Left ventricle myocardium inferior (tissue), 1 donor: Measurements from ENCODE around the gene COLEC11. TPM values are rescaled to one million over a fixed set of nuclear protein-coding genes. Genes with fewer than 3 reads are reported as not detected.

Experiments
- DNase-seq: peaks from one replicate; pipeline ENCODE4 v3.0.0-alpha.2; 2020
- H3K27ac ChIP-seq: fragments of 200-600 bp; replicated peaks from 2 replicates; pipeline ENCODE4 v1.8.0; 2021
- H3K27me3 ChIP-seq: fragments of 200-600 bp; 2 replicates; pipeline ENCODE4 v1.8.0; 2021; ENCODE audit warnings: low read depth
- H3K36me3 ChIP-seq: fragments of 200-600 bp; 2 replicates; pipeline ENCODE4 v1.8.0; 2021
- H3K4me1 ChIP-seq: fragments of 200-600 bp; 2 replicates; pipeline ENCODE4 v1.8.0; 2021
- H3K4me3 ChIP-seq: fragments of 200-600 bp; 2 replicates; pipeline ENCODE4 v1.8.0; 2021; ENCODE audit warnings: mild to moderate bottlenecking, moderate library complexity
- H3K9me3 ChIP-seq: fragments of 200-600 bp; replicated peaks from 2 replicates; pipeline ENCODE4 v1.8.0; 2021
- CTCF ChIP-seq: fragments of 200-600 bp; IDR thresholded peaks from 2 replicates; pipeline ENCODE4 v1.8.0; 2021; ENCODE audit warnings: antibody characterized with exemption, mild to moderate bottlenecking, borderline replicate concordance
- intact Hi-C: fragments of 100-400 bp; cut with micrococcal nuclease; formaldehyde crosslinking; loops from one replicate; pipeline ENCODE4 v1.11.0; 2022
- total RNA-seq: library from RNA; stranded (reverse); fragmentation: NEBNext Ultra II Directional; extraction: Animal tissue kit (Norgen Biotek cat#: 25700); gene quantifications from one replicate; pipeline ENCODE4 v1.2.1, GENCODE V29; 2021
- donor health status: DM: no; HTN: yes; CAD: no; lungs with severe emphysema.

Gene COLEC11
- total RNA-seq, 1 donor from 2014 or later = 4.9 TPM

GRCh38 chr2:3636586-3637310 is 41.8 kb downstream of the COLEC11 start:
- no peak overlapping the region for H3K4me3 ChIP-seq
- intact Hi-C loops = no loop called here
- no peak for DNase-seq

GRCh38 chr2:3637311-3637675 is 42.4 kb downstream of the COLEC11 start:
- intact Hi-C loops = no loop called here
- Histone ChIP-seq H3K36me3 (no peaks in the 10 kb centered on the region), H3K9me3 (no peaks in the 10 kb centered on the region), H3K4me3 (no peak overlapping the region), H3K27me3 (no peaks in the 10 kb centered on the region), H3K27ac (no peak overlapping the region), H3K4me1 (peaks cover 5% of the 10 kb centered on the region)
- DNase-seq = no peak
- no peak for TF ChIP-seq CTCF

More at GRCh38 chr2:3636586-3637310, 41.8 kb downstream of the COLEC11 start:
- Histone ChIP-seq H3K36me3 (no peaks in the 10 kb centered on the region), H3K27ac (no peak overlapping the region), H3K9me3 (no peaks in the 10 kb centered on the region), H3K4me1 (peaks cover 5% of the 10 kb centered on the region), H3K27me3 (no peaks in the 10 kb centered on the region)
- TF ChIP-seq CTCF = no peak

GRCh38 chr2:3637692-3638455 is 43.0 kb downstream of the COLEC11 start:
- no peak for DNase-seq
- TF ChIP-seq CTCF = no peak
- Histone ChIP-seq H3K27me3 (no peaks in the 10 kb centered on the region), H3K4me3 (no peak overlapping the region), H3K27ac (no peak overlapping the region), H3K9me3 (no peaks in the 10 kb centered on the region), H3K4me1 (peaks cover 4% of the 10 kb centered on the region), H3K36me3 (no peaks in the 10 kb centered on the region)
- intact Hi-C loops = no loop called here

GRCh38 chr2:3638456-3638810 is 43.5 kb downstream of the COLEC11 start:
- H3K9me3 ChIP-seq = no peaks in the 10 kb centered on the region
- intact Hi-C loops = no loop called here
- H3K36me3 ChIP-seq = no peaks in the 10 kb centered on the region
- H3K27ac ChIP-seq = no peak overlapping the region
- no peaks in the 10 kb centered on the region for H3K4me1 ChIP-seq
- H3K27me3 ChIP-seq = no peaks in the 10 kb centered on the region
- no peak for TF ChIP-seq CTCF
- no peak overlapping the region for H3K4me3 ChIP-seq
- no peak for DNase-seq

GRCh38 chr2:3639015-3639630 is 44.2 kb downstream of the COLEC11 start:
- no peak for DNase-seq
- intact Hi-C loops = no loop called here
- no peak overlapping the region for H3K4me3 ChIP-seq

More at GRCh38 chr2:3639015-3639630, 44.2 kb downstream of the COLEC11 start:
- TF ChIP-seq CTCF = no peak
- no peak overlapping the region for H3K27ac ChIP-seq
- H3K4me1 ChIP-seq = no peaks in the 10 kb centered on the region
- H3K36me3 ChIP-seq = no peaks in the 10 kb centered on the region
- H3K9me3 ChIP-seq = no peaks in the 10 kb centered on the region
- H3K27me3 ChIP-seq = no peaks in the 10 kb centered on the region
